KMS-11 (cell line): ENCODE results near the gene SLC38A9.
"Not testable (repeated sequence)": the region's sequence is repeated elsewhere in the genome, so short reads cannot be mapped to it uniquely, and the experiment has no call there.

ENCODE experiments used
- H2AFZ ChIP-seq: fragments of 200-600 bp; sonication (generic); 2 replicates; pipeline ENCODE4 v1.6.1; 2016; ENCODE audit warnings: antibody characterized with exemption, mixed run types, low read depth
- H3K27ac ChIP-seq: fragments of 200-600 bp; sonication (generic); 2 replicates; pipeline ENCODE4 v1.6.1; 2016; ENCODE audit warnings: mild to moderate bottlenecking, mixed run types
- H3K27me3 ChIP-seq: fragments of 200-600 bp; sonication (generic); 2 replicates; pipeline ENCODE4 v1.6.1; 2017; ENCODE audit warnings: mild to moderate bottlenecking, low read depth, mixed run types, moderate library complexity; ENCODE audit not compliant: insufficient read depth
- H3K36me3 ChIP-seq: fragments of 200-600 bp; sonication (generic); 2 replicates; pipeline ENCODE4 v1.6.1; 2017; ENCODE audit warnings: mild to moderate bottlenecking, mixed run types; ENCODE audit not compliant: insufficient read depth
- H3K4me1 ChIP-seq: fragments of 200-600 bp; sonication (generic); 2 replicates; pipeline ENCODE4 v1.6.1; 2016; ENCODE audit warnings: mild to moderate bottlenecking, low read depth, mixed run types; ENCODE audit not compliant: poor library complexity, severe bottlenecking
- H3K4me2 ChIP-seq: fragments of 200-600 bp; sonication (generic); 2 replicates; pipeline ENCODE4 v1.7.0; 2016; ENCODE audit warnings: mild to moderate bottlenecking, mixed run types
- H3K4me3 ChIP-seq: fragments of 200-600 bp; sonication (generic); IDR thresholded peaks from 2 replicates; pipeline ENCODE4 v1.6.1; 2017; ENCODE audit warnings: low read depth, low read length, mixed read lengths; ENCODE audit not compliant: insufficient read depth
- H3K79me2 ChIP-seq: fragments of 200-600 bp; sonication (generic); 2 replicates; pipeline ENCODE4 v1.6.1; 2016; ENCODE audit warnings: low read depth, mixed run types; ENCODE audit not compliant: insufficient read depth
- H3K9ac ChIP-seq: fragments of 200-600 bp; sonication (generic); 2 replicates; pipeline ENCODE4 v1.6.1; 2016; ENCODE audit warnings: mild to moderate bottlenecking, mixed run types
- H4K20me1 ChIP-seq: fragments of 200-600 bp; sonication (generic); 2 replicates; pipeline ENCODE4 v1.6.1; 2016; ENCODE audit warnings: mild to moderate bottlenecking, mixed run types; ENCODE audit not compliant: insufficient read depth
- CTCF ChIP-seq: fragments of 200-600 bp; sonication (generic); conservative IDR thresholded peaks from 2 replicates; pipeline ENCODE4 v1.6.1; 2017; ENCODE audit warnings: low read depth, mild to moderate bottlenecking, antibody characterized with exemption, low read length, moderate library complexity, mixed read lengths

The SLC38A9 gene

GRCh38 chr5:55701462-55702103, 10.5 kb downstream of the SLC38A9 start:
- no peaks in the 10 kb centered on the region for H4K20me1 ChIP-seq
- no peak overlapping the region for H3K4me3 ChIP-seq
- H3K27me3 ChIP-seq = no peaks in the 10 kb centered on the region
- TF ChIP-seq CTCF = no peak
- H3K36me3 ChIP-seq = no peaks in the 10 kb centered on the region
- H3K4me1 ChIP-seq = peaks cover 15% of the 10 kb centered on the region
- no peak overlapping the region for H3K9ac ChIP-seq
- H3K4me2 ChIP-seq = no peak overlapping the region; the same call in 1 of the 2 replicates
- no peak overlapping the region for H3K27ac ChIP-seq
- H2AFZ ChIP-seq = no peak overlapping the region
- no peaks in the 10 kb centered on the region for H3K79me2 ChIP-seq

GRCh38 chr5:55700745-55701144, 11.4 kb downstream of the SLC38A9 start:
- no peak overlapping the region for H3K4me3 ChIP-seq
- TF ChIP-seq CTCF = no peak
- H3K9ac ChIP-seq = no peak overlapping the region
- no peaks in the 10 kb centered on the region for H3K27me3 ChIP-seq
- no peaks in the 10 kb centered on the region for H4K20me1 ChIP-seq
- no peak overlapping the region for H3K4me2 ChIP-seq
- peaks cover 15% of the 10 kb centered on the region for H3K4me1 ChIP-seq
- H3K27ac ChIP-seq = no peak overlapping the region
- H3K36me3 ChIP-seq = no peaks in the 10 kb centered on the region
- no peak overlapping the region for H2AFZ ChIP-seq
- H3K79me2 ChIP-seq = no peaks in the 10 kb centered on the region

- no peaks in the 10 kb centered on the region for H3K36me3 ChIP-seq
- H3K79me2 ChIP-seq = no peaks in the 10 kb centered on the region
- H3K27ac ChIP-seq = no peak overlapping the region
- TF ChIP-seq CTCF = no peak
- H3K4me1 ChIP-seq = peaks cover 15% of the 10 kb centered on the region
- H3K9ac ChIP-seq = no peak overlapping the region
- no peaks in the 10 kb centered on the region for H4K20me1 ChIP-seq
- H2AFZ ChIP-seq = no peak overlapping the region
- H3K4me2 ChIP-seq = no peak overlapping the region
- no peak overlapping the region for H3K4me3 ChIP-seq
- H3K27me3 ChIP-seq = no peaks in the 10 kb centered on the region
Observed at GRCh38 chr5:55699041-55699688, 13.0 kb downstream of the SLC38A9 start.

- not testable (repeated sequence) for H3K36me3 ChIP-seq, H3K27ac ChIP-seq, H3K27me3 ChIP-seq, H4K20me1 ChIP-seq, H3K4me1 ChIP-seq, H3K4me3 ChIP-seq, H2AFZ ChIP-seq, H3K4me2 ChIP-seq, H3K9ac ChIP-seq, H3K79me2 ChIP-seq
Observed at GRCh38 chr5:55696704-55697103, 15.4 kb downstream of the SLC38A9 start.

GRCh38 chr5:55694152-55694830, 17.8 kb downstream of the SLC38A9 start:
- Histone ChIP-seq H3K9ac (no peak overlapping the region), H3K27me3 (no peaks in the 10 kb centered on the region), H2AFZ (no peak overlapping the region), H3K27ac (no peak overlapping the region), H3K4me1 (peaks cover 10% of the 10 kb centered on the region), H3K36me3 (no peaks in the 10 kb centered on the region), H3K4me2 (no peak overlapping the region), H4K20me1 (no peaks in the 10 kb centered on the region), H3K79me2 (no peaks in the 10 kb centered on the region), H3K4me3 (no peak overlapping the region)
- TF ChIP-seq CTCF = peak; percentile 74
